WTC11 (cell line): Measurements from ENCODE around the gene MEAK7.

Experiments used
- CTCF ChIP-seq: fragments of 200-600 bp; IDR thresholded peaks from 2 replicates; pipeline ENCODE4 v1.8.0; 2022; ENCODE audit warnings: antibody characterized with exemption
- ETV6 ChIP-seq: sonication (generic); formaldehyde crosslinking; IDR thresholded peaks from 2 replicates; pipeline ENCODE4 v1.8.1; 2022; ENCODE audit warnings: mild to moderate bottlenecking, missing genetic modification reagents
- SMAD3 ChIP-seq: sonication (generic); formaldehyde crosslinking; IDR thresholded peaks from 2 replicates; pipeline ENCODE4 v1.8.0; 2022; ENCODE audit warnings: missing genetic modification reagents, mild to moderate bottlenecking, borderline replicate concordance
- SP1 ChIP-seq: sonication (generic); formaldehyde crosslinking; conservative IDR thresholded peaks from 2 replicates; pipeline ENCODE4 v1.8.1; 2022; ENCODE audit warnings: missing genetic modification reagents
- TF ChIP-seq, protein P1 (sequence below): fragments of 250-450 bp; sonication (Bioruptor Pico); IDR thresholded peaks from 2 replicates; pipeline ENCODE4 v2.1.2; 2022; ENCODE audit warnings: mild to moderate bottlenecking, moderate library complexity
- TF ChIP-seq, protein P2 (sequence below): sonication (generic); formaldehyde crosslinking; IDR thresholded peaks from 2 replicates; pipeline ENCODE4 v1.8.1; 2022; ENCODE audit warnings: low read depth, missing genetic modification reagents, borderline replicate concordance

DNA sequence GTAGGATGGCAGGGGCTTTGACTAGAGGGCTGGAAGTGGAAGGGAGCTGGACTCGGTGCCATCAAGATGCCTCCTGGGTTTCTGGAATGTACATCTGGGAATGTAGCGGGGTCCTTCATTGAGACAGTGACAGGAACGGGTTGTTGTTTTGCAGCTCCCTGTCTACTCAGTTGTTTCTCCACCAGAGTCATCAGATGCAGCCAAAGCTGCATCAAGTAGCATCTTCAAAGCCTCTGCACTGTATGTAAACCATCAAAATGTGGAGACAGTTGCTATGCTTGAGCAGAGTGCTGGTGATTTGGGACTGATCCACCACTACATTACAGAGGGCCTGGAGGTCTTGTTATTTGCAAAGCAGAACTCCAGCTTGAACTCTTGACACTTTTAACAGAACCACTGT lies 25.1 kb upstream of the MEAK7 start:
- TF ChIP-seq, protein P1, sequence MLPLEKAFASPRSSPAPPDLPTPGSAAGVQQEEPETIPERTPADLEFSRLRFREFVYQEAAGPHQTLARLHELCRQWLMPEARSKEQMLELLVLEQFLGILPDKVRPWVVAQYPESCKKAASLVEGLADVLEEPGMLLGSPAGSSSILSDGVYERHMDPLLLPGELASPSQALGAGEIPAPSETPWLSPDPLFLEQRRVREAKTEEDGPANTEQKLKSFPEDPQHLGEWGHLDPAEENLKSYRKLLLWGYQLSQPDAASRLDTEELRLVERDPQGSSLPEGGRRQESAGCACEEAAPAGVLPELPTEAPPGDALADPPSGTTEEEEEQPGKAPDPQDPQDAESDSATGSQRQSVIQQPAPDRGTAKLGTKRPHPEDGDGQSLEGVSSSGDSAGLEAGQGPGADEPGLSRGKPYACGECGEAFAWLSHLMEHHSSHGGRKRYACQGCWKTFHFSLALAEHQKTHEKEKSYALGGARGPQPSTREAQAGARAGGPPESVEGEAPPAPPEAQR (CRISPR knock-in tag), result no peak
- TF ChIP-seq CTCF (no peak), SMAD3 (CRISPR knock-in tag) (no peak), SP1 (CRISPR knock-in tag) (no peak), ETV6 (CRISPR knock-in tag) (no peak)
- TF ChIP-seq, protein P2, sequence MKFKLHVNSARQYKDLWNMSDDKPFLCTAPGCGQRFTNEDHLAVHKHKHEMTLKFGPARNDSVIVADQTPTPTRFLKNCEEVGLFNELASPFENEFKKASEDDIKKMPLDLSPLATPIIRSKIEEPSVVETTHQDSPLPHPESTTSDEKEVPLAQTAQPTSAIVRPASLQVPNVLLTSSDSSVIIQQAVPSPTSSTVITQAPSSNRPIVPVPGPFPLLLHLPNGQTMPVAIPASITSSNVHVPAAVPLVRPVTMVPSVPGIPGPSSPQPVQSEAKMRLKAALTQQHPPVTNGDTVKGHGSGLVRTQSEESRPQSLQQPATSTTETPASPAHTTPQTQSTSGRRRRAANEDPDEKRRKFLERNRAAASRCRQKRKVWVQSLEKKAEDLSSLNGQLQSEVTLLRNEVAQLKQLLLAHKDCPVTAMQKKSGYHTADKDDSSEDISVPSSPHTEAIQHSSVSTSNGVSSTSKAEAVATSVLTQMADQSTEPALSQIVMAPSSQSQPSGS (CRISPR knock-in tag), result no peak
